ENCODE measurements around the gene PTPN23.

DNA sequence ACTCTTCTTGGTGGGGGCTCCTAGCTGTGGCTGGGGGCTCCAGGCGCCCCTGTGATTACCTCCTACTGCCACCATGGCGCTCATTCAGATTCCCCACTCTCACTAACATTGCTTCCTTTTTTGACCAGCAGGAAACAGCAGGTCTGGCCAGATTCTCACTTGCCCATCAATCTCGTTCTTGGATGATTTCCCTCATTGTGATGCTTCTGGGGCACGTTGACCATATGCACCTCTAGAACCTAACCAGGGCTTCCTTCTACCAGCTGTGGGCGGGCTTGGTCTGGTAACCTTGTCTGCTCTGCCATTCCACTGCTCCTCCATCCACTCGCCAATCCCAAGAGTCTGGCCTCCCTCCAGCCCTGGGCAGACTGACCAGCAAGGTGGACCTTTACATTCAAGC is 35.9 kb upstream of the PTPN23 start:
- TF ChIP-seq, protein P1, sequence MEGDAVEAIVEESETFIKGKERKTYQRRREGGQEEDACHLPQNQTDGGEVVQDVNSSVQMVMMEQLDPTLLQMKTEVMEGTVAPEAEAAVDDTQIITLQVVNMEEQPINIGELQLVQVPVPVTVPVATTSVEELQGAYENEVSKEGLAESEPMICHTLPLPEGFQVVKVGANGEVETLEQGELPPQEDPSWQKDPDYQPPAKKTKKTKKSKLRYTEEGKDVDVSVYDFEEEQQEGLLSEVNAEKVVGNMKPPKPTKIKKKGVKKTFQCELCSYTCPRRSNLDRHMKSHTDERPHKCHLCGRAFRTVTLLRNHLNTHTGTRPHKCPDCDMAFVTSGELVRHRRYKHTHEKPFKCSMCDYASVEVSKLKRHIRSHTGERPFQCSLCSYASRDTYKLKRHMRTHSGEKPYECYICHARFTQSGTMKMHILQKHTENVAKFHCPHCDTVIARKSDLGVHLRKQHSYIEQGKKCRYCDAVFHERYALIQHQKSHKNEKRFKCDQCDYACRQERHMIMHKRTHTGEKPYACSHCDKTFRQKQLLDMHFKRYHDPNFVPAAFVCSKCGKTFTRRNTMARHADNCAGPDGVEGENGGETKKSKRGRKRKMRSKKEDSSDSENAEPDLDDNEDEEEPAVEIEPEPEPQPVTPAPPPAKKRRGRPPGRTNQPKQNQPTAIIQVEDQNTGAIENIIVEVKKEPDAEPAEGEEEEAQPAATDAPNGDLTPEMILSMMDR (IDR thresholded peaks at IDR 0.05; ENCODE audit: low read length): no peak
- TF ChIP-seq EZH2 (optimal IDR thresholded peaks at IDR 0.05; ENCODE audit: low read depth, low read length): no peak
